GM21381 (cell line): ENCODE data around the gene EPHB4.
"Not testable (repeated sequence)": the region's sequence is repeated elsewhere in the genome, so short reads cannot be mapped to it uniquely, and the experiment has no call there.

ENCODE experiments used
- ATAC-seq: cut with Tn5 transposase; IDR thresholded peaks from one replicate; pipeline ENCODE4 v1.9.1; 2021; ENCODE audit warnings: mild to moderate bottlenecking, moderate library complexity; ENCODE audit not compliant: unreplicated experiment

The EPHB4 gene

GRCh38 chr7:100823140-100823525, 4.2 kb downstream of the EPHB4 start:
- no peak for ATAC-seq

DNA sequence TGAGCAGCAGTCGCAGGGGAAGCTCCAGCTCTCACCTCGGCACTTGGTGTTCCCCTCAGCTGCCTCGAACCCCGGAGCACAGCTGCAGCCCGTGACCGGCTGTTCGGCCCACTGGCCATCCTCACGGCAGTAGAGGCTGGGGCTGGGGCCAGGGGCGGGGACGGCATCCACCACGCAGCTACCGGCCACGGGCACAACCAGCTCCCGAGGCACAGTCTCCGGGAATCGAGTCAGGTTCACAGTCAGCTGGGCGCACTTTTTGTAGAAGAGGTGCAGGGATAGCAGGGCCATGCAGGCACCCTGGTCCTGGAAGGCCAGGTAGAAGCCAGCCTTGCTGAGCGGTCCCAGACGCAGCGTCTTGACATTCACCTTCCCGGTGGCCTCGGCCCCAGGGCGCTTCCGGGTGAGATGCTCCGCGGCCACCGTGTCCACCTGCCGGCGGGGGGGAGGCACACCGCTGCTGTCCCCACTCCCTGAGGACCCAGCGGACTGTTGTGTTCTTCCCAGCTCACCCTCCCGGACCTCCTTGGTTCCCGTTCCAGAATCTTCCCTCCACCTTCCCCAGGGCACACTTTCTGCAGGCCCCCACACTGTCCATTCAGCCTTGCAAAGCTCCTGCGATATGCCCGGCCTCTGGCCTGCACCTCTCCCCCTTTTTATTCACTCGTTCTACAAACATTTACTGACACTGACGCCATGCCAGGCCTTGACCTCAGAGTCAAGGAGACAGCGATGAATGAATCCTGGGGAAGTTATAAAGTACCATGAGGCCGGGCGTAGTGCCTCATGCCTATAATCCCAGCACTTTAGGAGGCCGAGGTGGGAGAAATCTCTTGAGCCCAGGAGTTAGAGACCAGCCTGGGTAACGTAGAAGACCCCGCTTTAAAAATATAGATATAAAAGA, 4.8 kb downstream of the EPHB4 start:
- no peak for ATAC-seq

DNA sequence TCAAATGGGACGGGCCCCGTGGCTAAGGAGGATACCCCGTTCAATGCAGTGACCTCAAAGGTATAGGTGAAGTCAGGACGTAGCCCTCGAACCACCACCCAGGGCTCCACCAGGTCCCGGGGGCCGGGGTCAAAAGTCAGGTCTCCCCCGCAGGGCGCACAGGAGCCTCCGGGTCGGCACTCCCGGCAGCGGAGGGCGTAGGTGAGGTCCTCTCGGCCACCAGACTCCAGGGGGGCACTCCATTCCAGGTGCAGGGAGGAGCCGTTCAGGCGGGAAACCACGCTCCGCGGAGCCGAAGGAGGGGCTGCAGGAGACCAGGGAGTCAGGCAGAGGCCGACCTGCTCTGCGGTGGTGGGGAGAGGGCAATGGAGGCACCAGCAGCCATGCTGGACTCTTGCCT, 7.7 kb downstream of the EPHB4 start:
- no peak for ATAC-seq

GRCh38 chr7:100818825-100819224, 8.5 kb downstream of the EPHB4 start:
- no peak for ATAC-seq

- no peak for ATAC-seq
Measured at GRCh38 chr7:100818366-100818765, 9.0 kb downstream of the EPHB4 start.

DNA sequence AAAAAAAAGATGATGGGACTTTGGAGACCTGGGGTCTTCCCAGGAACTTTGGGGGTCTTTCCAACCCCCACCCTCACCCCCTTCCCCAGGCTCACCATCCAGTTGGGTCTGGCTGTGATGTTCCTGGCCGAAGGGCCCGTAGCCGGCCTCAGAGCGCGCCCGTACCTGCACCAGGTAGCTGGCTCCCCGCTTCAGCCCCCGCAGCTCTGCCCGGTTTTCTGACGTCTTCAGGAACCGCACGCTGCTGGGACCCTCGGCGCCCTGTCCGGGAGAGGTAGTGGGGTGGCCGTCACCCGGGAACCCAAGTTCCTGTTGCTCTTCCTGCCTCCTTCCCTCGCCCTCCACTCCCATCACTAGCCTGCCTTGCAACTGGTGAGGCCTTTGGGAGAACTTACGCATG, 10.2 kb downstream of the EPHB4 start:
- ATAC-seq: no peak

GRCh38 chr7:100816515-100816914, 10.8 kb downstream of the EPHB4 start:
- not testable (repeated sequence) for ATAC-seq

- ATAC-seq: no peak
Measured at GRCh38 chr7:100812729-100813128, 14.6 kb downstream of the EPHB4 start.

DNA sequence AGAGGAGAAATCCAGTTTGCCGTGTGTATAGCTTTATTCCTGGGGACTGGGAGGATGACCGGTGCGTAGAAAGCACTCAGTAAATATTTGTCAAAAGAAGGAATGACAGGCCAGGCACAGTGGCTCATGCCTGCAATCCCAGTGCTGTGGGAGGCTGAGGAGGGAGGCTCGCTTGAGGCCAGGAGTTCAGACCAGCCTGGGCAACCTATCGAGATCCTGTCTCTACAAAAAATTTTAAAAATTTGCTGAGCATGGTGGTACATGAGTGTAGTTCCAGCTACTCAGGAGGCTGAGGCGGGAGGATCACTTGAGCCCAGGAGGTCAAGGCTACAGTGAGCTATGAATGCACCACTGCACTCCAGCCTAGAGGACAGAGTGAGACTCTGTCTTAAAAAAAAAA, 15.8 kb downstream of the EPHB4 start:
- ATAC-seq: no peak

DNA sequence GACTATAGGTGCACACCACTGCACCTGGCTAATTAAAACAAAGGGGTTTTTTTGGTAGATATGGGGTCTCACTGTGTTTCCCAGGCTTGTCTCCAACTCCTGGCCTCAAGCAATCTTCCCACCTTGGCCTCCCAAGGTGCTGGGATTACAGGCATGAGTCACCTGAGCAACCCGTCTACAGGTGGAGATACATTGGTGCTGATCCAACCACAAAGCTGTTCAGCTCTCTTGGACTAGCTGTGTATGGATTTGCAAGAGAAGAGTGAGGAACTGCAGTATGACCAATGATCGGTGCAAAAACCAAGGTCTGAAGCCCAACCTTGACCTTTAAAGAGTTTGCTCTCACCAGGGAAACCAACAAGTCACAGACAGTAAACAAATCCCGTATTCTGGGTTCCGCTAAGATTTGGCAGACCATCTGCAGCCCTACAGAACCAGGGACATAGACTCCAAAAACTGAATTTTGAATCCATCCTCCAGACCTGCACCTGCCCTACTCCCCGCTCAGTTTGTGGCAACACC, 18.9 kb downstream of the EPHB4 start:
- no peak for ATAC-seq

GRCh38 chr7:100806883-100807282, 20.4 kb downstream of the EPHB4 start:
- not testable (repeated sequence) for ATAC-seq

DNA sequence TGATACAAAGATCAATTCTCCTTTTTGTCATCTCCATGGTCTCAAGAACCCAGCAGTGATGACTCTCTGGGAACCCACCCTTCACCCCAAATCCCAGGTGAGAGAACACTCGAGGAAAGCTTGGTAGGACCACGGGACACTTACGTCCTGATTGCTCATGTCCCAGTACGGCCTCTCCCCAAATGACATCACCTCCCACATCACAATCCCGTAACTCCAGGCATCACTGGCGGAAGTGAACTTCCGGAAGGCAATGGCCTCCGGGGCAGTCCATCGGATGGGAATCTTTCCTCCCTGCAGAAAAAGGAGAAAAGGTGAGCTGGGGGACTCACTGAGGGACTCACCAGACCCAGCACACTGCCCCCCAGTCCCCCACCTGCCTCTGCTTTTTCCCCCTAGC, 21.0 kb downstream of the EPHB4 start:
- ATAC-seq: no peak

DNA sequence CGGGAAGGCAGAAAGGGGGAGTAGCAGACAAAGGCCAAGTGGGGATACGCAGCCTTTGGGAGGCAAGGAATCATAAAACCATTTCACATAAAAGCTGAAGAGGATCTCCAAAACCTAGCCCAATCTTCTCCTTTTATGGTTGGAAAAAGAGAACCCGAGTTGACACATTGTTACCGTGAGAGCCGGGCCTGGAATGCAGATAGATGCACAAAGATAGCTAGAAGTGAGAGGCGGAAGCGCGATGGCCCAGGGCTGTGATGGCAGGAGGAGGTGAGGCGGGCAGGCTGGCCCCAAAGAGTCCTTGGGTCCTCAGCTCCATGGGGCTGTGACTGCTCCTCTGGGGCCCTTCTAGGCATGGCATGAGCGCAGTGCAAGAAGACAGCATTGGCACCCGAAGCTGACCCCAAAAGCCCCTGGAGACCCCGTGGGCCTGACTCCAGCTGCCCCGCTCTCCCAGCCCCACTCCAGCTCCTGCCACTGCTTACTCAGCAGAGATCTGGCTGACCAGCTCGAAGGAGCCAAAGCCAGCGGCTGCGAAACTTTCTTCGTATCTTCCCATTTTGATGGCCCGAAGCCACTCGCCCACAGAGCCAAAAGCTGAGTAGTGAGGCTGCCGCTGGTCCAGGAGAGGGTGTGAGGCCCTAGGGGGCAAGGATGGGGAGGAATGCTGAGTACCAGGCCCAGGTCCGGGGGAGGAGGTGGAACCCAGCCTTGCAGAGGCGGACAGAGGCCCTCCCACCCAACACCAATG, 22.5 kb downstream of the EPHB4 start:
- ATAC-seq: no peak

GRCh38 chr7:100803398-100804161, 23.7 kb downstream of the EPHB4 start:
- peak; percentile 96 for ATAC-seq

DNA sequence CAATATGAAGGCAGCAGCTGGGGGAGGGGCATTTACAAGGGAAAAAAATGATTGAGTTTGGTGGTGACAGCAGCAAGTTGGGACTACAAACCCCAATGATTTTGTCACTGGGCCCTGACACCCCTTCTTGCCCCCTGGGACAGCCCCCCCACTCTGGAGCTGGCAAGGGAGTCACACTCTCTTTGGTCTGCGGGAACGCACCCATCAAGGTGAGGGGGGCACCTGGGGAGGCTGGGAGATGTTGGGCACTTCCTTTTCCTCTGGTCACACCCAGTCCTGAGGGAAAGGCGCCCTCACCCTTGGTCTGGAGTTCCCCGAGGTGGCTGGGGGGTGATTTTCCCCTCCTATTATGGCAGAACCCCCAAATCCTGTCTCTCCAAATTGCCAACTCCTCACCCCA, 24.4 kb downstream of the EPHB4 start:
- ATAC-seq: no peak

DNA sequence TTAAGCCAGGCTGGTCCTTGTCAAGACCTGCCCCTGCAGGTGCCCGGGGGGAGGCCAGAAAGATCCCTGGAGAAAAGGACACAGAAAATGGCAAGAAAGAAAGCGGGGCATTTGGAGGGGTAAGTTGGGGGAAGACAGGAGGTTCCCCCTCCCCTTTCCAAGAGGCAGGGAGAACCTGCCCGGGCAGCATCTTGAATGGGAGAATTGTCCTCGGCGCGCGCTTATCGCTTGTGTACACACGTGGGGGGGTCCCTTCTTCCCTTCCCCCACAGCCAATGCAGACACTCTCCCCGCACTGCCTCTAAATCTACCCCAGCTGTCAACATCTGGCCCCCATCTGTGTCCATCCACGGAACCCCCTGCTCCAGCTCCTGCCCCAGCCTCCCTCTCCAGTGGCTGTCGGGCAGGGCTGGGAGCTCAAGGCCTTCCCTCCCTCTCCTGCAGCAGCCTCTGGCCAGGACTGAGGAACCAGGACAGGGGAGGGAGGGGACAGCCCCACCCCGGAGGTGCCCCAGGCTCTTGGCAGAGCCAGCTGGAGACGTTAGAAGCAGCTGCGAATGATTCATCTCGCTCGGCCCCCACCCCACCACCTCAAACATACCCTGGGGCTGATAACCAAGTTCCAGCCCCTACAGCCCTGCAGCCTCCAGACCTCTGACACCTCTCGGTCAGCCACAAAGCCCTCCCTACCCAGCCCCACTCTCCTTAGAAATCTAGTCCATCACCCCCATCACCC, 25.3 kb downstream of the EPHB4 start:
- ATAC-seq: no peak

GRCh38 chr7:100799037-100799896, 28.1 kb downstream of the EPHB4 start:
- no peak for ATAC-seq

- ATAC-seq: no peak
Measured at GRCh38 chr7:100794741-100795140, 32.6 kb downstream of the EPHB4 start.

GRCh38 chr7:100793806-100794660, 33.3 kb downstream of the EPHB4 start:
- ATAC-seq: no peak
